ENCODE measurements around the gene HADH. TPM values are rescaled to one million over a fixed set of nuclear protein-coding genes. Genes with fewer than 3 reads are reported as not detected.

Gene HADH
- total RNA-seq, 1 experiment from 2014 or later: 39.8 TPM

GRCh38 chr4:108058685-108059440 is 69.2 kb downstream of the HADH start:
- ATAC-seq (no peak), DNase-seq (ENCODE audit: low spot score) (no peak)
- H3K4me3 Mint-ChIP-seq: no peak overlapping the region
- no peaks in the 10 kb centered on the region for H3K36me3 Mint-ChIP-seq
- ChIA-PET POLR2A (no interaction called here), CTCF (interaction anchor here (0.6 to 2.1 kb wide), 4 partner anchors 40 to 534 kb away, joined by 3 to 11 read pairs (median 4); no protein-coding TSS in a partner anchor)
- H3K27me3 Mint-ChIP-seq (ENCODE audit: low read depth): no peaks in the 10 kb centered on the region
- TF ChIP-seq MAX (CRISPR knock-in tag; IDR thresholded peaks at IDR 0.05) (no peak), CREB1 (CRISPR knock-in tag; IDR thresholded peaks at IDR 0.05) (no peak)
- peaks cover 6% of the 10 kb centered on the region for H3K4me1 Mint-ChIP-seq
- H3K27ac Mint-ChIP-seq: no peak overlapping the region
- H3K9me3 Mint-ChIP-seq: no peaks in the 10 kb centered on the region

GRCh38 chr4:108060164-108060563 is 70.5 kb downstream of the HADH start:
- no peak for DNase-seq (ENCODE audit: low spot score)
- POLR2A ChIA-PET: no interaction called here
- Mint-ChIP-seq H3K4me1 (peaks cover 6% of the 10 kb centered on the region), H3K27ac (no peak overlapping the region), H3K9me3 (no peaks in the 10 kb centered on the region), H3K4me3 (no peak overlapping the region), H3K27me3 (ENCODE audit: low read depth) (no peaks in the 10 kb centered on the region), H3K36me3 (no peaks in the 10 kb centered on the region)
- CTCF ChIA-PET: interaction anchor here (0.9 to 2.1 kb wide), 2 partner anchors 42 to 433 kb away, joined by 6 to 11 read pairs; no protein-coding TSS in a partner anchor
- ATAC-seq: peak; percentile 58
- TF ChIP-seq ZNF416 (CRISPR knock-in tag; IDR thresholded peaks at IDR 0.05) (no peak), PRRX2 (CRISPR knock-in tag; IDR thresholded peaks at IDR 0.05) (no peak), ZNF263 (CRISPR knock-in tag; IDR thresholded peaks at IDR 0.05; ENCODE audit: low read depth) (no peak), USF2 (CRISPR knock-in tag; IDR thresholded peaks at IDR 0.05) (no peak), ZNF396 (CRISPR knock-in tag; IDR thresholded peaks at IDR 0.05; ENCODE audit: borderline replicate concordance) (no peak), E2F1 (CRISPR knock-in tag; IDR thresholded peaks at IDR 0.05) (no peak), HMGXB4 (CRISPR knock-in tag; IDR thresholded peaks at IDR 0.05) (no peak), USF1 (CRISPR knock-in tag; IDR thresholded peaks at IDR 0.05) (no peak), JUN (CRISPR knock-in tag; IDR thresholded peaks at IDR 0.05) (no peak), ZBTB43 (CRISPR knock-in tag; IDR thresholded peaks at IDR 0.05) (no peak), IRF1 (CRISPR knock-in tag; IDR thresholded peaks at IDR 0.05) (no peak), PRDM15 (CRISPR knock-in tag; IDR thresholded peaks at IDR 0.05) (no peak), ZNF423 (CRISPR knock-in tag; IDR thresholded peaks at IDR 0.05) (no peak), GABPB1 (CRISPR knock-in tag; IDR thresholded peaks at IDR 0.05) (no peak), PREB (CRISPR knock-in tag; IDR thresholded peaks at IDR 0.05; ENCODE audit: borderline replicate concordance) (no peak), SP1 (CRISPR knock-in tag; conservative IDR thresholded peaks at IDR 0.05) (no peak), KAT7 (CRISPR knock-in tag; IDR thresholded peaks at IDR 0.05; ENCODE audit: borderline replicate concordance) (no peak), E2F5 (CRISPR knock-in tag; IDR thresholded peaks at IDR 0.05) (no peak), GRHL2 (CRISPR knock-in tag; IDR thresholded peaks at IDR 0.05; ENCODE audit: insufficient replicate concordance, severe bottlenecking) (no peak)
